TTC549 (cell line): Measurements from ENCODE around the gene THBS4.

ENCODE experiments used
- FAIRE-seq: peaks from 2 replicates; lab custom pipeline; 2012; peaks lifted over from hg19 to GRCh38; lab: Jason Lieb, UNC

THBS4 gene

DNA sequence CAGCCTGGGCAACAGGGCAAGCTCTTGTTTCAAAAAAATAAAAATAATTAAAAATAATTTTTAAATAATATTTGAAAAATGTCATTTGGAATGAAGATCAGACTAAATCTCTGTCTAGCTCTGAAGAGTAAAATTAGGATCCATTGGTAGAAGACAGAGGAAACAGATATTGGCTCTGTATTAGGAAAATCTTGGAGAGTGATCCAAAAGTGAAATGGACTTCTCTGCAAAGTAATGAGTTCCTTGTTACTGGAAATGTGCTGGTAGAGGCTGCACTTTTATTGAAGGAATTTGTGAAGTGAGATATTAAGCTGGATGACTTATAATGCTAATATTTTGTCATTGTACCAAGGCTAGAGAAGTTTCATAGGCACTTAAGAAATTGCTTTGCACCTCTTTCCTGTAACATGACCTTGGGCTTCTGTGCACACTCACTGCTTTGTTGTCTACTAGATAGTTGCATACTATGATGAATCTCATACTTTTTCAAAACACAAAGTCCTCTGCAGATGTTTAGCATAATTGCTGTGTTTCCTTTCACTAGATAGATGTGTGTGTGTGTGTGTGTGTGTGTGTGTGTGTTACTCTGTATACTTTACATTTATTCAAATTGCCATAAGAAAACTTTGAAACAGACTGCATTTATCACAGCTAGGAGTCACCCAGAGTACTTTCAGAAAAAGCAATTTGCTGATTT lies 13.1 kb downstream of the THBS4 start:
- FAIRE-seq, result no peak

DNA sequence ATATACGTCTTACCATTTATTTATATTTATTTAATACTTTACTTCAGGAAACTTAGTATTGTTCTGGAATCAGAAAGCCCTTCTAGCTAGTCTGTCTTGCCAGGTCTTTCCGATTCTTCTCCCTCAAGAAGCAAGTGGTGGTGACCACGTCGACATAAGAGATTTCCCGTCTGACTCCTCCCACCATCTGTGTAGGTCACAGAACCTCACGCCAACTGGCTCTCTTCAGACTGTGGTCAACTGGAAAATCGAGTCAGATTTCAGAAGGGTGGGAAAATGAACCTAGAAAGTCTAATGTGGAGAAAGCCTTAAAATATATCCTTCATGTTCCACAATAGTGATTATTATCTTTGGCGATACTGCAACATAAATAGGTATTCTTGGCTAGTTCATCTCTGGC lies 17.3 kb downstream of the THBS4 start:
- FAIRE-seq, result no peak

DNA sequence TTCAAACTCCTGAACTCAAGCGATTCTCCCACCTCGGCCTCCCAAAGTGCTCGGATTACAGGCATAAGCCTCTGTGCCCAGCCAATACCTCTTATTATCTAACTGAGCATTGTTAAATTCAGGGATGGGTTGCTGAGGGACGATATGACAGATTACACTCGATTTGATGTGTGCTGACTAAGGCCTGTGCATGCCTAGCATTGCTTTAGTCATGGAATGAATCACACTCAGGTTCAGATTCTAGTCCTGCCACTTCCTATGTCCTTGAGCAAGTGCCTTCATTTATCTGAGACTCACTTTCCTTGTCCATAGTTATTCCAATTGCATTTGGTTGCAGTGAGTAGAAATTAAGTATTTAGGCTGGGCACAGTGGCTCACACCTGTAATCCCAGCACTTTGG lies 19.5 kb downstream of the THBS4 start:
- no peak for FAIRE-seq

DNA sequence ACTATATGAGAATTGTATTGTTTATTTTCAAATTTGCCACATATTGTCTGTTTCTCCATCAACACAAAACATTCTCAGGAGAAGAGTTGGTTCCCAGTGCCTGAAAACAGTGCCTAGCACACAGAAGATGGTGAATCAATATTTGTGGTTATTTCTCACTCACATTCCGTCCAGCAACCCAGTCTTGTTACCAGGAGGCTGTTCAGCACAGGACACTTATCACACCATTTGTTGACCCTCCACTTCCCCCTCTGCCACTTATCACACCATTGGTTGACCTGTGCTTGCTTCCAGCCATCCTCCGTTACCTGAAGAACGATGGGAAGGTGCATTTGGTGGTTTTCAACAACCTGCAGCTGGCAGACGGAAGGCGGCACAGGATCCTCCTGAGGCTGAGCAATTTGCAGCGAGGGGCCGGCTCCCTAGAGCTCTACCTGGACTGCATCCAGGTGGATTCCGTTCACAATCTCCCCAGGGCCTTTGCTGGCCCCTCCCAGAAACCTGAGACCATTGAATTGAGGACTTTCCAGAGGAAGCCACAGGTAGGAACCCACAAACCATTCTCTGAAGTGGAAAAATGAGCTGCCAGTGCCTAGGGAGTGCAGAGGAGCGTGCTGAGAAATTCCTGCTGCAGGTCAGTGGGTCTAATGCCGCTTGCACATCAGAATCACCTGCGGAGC lies 20.5 kb downstream of the THBS4 start:
- FAIRE-seq, result no peak

DNA sequence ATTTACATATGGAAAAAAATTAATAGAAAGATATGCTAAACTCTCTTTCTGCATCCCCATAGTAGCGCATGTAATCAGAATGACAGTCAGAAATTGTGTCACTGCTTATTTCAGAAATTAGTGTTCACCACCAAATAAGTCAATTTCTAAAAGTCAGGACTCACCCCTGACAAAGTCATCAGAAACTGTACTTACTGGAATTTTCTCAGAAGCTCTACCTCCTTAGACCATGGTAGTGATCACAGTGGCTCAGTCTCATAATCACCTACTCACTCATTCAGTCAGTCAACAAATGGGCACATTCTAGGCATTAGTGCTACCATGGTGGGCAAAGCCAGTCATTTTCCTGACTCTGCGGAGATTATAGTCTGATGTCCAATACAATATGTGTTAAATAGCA lies 22.0 kb downstream of the THBS4 start:
- no peak for FAIRE-seq

DNA sequence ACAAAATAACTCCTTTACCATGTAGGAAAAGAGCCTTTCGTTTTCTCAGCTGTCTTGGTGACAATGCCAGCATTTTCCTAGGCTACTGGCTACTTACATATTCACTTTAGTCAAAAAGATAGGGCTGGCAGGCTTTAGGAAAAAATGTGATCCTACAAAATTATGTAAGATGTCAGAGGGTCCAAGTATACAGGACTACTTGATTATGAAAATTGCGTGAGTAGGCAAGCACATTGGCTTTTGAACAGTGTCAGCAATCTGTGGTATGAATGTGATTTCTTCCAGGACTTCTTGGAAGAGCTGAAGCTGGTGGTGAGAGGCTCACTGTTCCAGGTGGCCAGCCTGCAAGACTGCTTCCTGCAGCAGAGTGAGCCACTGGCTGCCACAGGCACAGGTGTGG lies 22.8 kb downstream of the THBS4 start:
- no peak for FAIRE-seq

DNA sequence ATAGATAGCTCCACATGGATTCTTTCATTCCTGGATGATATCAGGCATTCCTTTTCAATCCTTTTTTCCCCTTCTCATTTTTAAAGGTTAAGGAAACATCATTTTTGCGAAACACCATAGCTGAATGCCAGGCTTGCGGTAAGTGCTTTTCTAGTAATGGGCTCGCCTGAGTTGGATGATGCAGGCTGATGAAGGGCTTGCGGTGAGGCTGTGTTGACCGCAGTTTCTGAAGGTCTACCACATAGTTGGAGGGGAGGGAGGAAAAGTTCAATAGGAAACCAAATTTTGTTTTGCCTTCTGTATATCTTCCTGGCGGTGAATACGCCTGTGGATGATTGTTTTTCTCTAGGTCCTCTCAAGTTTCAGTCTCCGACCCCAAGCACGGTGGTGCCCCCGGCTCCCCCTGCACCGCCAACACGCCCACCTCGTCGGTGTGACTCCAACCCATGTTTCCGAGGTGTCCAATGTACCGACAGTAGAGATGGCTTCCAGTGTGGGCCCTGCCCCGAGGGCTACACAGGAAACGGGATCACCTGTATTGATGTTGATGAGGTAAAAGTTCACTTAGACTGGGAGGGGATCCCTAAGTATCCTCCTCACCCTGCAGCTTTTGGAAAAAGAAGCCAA lies 24.3 kb downstream of the THBS4 start:
- no peak for FAIRE-seq

DNA sequence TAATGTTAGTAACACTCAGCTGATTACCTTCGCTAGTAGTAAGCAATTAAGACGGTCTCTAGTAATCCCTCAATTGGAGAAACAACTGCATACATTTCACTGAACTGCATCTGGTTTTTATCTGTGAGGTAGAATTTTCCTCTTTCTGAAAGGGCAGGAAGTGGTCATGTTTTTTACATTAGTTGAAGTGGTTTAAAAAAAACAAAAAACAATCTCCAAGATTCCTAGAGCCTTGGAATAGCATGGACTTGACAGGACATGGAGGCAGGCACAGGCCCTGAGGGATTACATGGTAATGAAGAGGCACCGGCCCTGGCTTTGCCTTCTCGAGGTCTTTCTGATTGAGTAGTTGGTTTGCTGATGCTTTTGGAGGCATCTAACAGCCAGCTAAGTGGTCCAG lies 25.8 kb downstream of the THBS4 start:
- no peak for FAIRE-seq

DNA sequence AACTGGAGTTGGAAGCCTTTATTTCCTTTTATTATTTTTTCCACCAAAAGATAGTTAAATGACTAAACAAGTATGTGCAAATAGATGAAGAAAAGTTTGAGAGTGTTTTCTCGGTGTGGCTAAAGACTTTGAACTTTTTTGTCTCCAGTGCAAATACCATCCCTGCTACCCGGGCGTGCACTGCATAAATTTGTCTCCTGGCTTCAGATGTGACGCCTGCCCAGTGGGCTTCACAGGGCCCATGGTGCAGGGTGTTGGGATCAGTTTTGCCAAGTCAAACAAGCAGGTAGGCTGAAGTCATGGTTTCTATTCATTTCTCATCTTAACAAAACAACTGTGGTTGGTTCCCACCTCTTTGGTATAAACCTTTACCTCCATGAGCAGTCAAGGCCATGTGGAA lies 26.4 kb downstream of the THBS4 start:
- FAIRE-seq, result no peak

DNA sequence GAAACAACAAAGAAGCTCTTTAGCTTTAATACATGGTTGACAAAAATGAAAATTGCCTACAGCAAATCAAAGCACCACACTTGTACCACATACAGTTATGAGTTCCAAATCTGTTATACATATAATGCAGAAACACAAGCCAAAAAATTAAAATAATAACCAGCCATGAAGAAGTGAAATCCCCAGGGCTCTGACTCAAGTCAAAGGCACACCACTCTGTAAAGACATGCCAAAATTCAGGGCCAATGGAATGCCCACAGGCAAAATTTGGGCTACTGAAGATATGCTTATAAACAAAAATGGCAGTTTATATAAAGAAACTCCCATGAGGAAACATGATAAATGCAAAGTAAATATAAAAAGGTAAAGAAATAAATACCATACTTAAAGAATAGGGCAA lies 29.0 kb downstream of the THBS4 start:
- FAIRE-seq, result no peak

DNA sequence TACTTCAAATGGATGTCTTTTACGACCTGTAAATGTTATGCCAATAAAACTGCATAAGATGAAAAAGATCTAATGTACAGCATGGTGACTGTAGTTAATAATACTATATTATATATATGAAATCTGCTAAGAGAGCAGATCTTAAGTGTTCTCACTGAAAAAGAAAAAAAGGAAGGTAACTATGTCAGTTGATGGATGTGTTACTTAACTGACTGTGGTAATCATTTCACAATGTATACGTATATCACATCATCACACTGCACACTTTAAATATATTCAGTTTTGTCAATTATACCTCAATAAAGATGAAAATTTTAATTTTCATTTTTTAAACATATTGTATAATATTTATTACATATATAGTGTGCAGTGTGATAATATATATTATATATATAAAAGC lies 31.9 kb downstream of the THBS4 start:
- FAIRE-seq, result no peak

DNA sequence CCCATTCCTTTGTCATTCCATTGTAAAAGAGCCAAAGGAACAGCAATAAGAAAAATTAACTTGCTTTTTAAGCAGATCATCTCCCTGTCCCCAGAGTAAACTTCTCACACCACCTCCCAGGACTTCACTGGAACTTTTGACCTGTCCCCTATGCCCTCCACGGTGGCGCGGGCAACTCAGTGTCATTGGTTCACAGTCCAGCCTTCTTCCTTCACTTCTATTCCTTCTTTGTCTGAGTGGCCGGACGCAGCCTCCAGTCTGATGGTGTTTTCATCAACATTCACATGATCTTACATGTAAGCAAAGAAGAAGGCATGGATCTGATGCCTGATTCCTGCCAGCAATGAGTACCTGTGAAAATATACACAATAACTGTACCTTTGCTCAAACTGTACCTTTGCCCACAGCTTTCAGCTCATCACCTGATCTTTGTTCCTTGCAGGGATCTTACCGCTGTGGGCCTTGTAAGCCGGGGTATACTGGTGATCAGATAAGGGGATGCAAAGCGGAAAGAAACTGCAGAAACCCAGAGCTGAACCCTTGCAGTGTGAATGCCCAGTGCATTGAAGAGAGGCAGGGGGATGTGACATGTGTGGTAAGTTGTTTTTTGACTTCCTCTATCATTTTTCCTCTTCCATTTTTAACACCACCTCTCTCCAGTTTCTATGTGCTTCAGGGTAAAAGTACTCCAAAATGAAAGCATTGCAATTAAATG lies 32.5 kb downstream of the THBS4 start:
- FAIRE-seq, result no peak

DNA sequence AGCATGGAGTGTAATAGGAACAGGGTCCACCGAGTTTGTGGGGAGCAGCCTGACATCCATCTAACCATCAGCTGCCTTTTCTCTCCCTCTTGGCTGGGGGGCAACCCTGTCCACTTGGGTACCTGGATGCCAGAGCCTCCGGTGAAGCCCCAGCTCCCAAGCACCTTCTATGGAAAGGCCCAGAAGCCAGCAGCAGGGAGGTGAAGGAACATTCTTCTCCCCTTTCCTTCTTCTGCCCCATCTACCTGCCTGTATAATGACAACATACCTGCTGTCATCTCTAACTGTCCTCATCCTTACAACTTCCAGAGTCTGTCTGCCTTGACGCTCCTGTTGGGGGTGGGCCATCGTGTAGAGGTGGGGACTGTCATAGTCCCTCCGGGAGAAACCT lies 33.1 kb downstream of the THBS4 start:
- FAIRE-seq, result no peak

DNA sequence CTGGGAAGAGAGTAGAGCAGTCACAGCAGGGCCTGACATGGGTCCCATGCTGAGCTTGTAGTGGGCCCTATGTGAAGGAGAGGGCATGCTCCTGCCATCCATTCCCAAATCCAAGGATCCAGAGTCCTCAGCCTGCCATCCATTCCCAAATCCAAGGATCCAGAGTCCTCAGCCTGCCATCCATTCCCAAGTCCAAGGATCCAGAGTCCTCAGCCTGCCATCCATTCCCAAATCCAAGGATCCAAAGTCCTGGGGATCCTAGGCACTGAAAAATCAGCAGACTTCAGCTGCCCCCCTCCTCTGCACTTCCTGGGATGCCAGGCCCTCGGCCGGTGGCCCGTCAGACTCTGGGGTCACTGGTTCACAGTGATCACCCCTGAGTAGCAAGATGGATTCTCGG lies 33.6 kb downstream of the THBS4 start:
- no peak for FAIRE-seq

DNA sequence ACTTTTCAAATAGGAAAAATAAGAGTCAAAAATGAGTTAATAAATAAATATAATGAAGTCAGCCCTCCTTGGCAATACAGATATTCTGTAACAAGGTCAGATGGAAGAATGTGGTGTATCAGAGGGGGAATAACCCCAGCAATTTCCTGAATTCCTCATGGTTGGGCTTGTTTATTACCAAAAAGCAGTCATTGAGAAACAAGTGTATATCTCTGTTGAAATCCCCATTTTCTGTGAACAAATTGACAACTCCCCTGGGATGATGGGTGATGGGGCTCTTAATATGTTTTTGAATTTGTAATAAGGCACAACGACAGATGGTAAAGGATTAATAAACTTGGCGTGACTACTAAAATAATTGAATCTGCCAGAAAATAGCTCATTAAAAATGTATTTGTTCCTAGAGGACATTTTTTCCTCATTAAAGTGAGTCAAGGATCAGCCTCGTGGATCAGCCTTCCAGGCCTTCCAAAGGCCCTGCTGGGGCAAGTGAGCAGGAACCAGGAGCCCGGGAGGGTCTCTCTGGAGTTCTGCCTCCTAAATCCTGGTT lies 34.2 kb downstream of the THBS4 start:
- no peak for FAIRE-seq

DNA sequence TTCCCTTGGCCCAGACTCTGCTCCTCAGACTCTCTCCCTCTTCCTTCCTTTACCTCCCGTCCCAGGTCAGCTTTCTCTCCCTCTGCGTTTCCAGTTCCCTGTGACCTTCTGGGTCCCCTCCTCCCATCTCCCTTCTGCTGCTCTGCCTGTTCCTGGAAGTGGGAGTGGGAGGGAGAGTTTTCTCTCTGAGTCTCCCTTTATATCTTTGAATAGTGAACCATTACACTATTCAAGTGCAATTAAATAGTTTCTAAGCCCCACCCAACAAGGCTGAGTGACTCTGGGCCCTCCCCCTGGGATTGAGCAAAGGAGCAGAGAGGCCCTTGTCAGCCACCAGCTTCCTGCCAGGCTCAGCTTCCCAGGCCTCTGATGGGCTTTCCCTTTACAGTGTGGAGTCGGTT lies 34.8 kb downstream of the THBS4 start:
- FAIRE-seq, result no peak

DNA sequence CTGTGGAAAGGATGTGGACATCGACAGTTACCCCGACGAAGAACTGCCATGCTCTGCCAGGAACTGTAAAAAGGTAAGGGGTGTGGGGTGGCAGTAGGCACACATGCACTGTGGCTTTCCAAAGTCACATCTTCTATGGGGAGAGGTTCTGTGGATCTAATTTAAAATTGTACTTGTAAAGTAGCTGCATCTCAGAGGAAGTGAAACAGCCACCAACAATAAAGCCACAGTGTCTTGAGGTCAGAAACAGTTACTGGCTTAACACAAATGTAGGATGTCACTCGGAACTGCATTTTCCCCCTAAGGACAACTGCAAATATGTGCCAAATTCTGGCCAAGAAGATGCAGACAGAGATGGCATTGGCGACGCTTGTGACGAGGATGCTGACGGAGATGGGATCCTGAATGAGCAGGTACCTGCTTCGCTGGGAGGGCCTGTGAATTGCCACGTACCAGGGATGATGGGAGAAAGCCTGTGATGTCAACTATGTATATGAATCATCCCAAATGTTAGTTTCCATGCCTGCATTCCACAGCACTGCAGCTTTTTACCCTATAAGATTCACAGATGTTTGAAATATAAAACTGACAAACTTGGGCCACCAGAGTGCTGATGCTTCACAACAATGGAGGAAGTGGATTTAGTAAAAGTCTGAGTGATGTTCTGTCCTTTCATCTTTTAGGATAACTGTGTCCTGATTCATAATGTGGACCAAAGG lies 35.3 kb downstream of the THBS4 start:
- no peak for FAIRE-seq

DNA sequence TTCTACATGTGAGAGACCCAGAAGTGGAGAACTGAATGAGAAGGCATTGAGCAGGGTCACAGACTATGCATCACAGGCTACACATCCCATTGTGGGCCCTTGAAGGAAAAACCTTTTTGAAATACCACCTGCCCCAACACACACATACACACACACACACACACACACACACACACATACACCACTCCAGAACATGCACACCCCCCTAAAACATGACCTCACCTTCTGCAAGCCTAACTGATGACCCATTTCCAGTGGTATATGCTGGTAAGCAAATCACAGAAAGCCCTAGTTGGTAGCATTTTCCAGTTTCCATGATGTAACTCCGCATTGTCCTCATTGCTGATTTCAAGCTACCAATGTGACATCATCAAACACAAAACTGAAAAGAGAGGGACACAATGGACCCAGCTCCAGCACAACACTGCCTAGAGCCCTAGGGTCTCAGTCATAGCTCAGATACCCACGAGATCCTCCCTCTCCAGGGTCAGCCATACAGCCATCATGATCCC lies 36.4 kb downstream of the THBS4 start:
- FAIRE-seq, result no peak

DNA sequence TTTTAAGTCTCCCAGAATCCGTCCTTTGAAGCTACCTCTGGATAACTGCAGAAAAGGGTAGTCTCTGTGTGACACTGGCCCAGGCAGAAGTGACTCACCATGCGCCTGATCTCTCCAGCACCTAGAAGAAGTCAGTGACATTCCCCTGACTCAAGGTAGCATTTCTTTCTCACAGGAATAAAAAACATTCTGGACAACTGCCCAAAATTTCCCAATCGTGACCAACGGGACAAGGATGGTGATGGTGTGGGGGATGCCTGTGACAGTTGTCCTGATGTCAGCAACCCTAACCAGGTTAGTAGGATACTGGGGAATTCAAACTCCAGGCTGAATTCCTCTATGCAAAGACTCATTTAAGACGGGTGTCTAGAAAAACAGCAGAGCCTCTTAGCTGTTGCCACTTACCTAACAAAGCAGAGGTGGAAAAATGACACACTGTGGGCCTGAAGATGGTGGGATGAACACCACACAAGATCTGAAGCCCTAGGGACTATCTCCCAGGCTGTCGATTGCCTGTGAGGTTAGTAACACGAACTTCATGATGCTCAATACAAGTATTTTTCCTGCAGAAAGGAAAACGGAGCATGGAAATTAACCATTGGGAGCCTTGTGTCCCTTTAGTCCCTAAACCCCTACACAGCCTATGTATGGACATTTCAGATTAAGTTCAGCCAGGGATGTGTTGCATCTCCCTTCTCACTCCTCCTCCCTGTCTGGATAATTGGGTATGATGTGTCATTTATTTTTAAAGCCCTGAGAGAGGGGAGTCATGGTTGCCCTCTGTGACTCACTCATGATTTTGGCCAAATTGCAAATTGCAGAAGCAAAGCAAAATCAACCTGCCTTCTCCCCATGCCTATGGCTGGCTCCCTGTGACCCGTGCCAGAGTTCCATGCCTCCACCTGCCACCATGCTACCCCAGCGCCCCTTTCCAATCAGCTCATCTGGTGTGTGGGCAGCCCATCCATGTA lies 37.2 kb downstream of the THBS4 start:
- no peak for FAIRE-seq

DNA sequence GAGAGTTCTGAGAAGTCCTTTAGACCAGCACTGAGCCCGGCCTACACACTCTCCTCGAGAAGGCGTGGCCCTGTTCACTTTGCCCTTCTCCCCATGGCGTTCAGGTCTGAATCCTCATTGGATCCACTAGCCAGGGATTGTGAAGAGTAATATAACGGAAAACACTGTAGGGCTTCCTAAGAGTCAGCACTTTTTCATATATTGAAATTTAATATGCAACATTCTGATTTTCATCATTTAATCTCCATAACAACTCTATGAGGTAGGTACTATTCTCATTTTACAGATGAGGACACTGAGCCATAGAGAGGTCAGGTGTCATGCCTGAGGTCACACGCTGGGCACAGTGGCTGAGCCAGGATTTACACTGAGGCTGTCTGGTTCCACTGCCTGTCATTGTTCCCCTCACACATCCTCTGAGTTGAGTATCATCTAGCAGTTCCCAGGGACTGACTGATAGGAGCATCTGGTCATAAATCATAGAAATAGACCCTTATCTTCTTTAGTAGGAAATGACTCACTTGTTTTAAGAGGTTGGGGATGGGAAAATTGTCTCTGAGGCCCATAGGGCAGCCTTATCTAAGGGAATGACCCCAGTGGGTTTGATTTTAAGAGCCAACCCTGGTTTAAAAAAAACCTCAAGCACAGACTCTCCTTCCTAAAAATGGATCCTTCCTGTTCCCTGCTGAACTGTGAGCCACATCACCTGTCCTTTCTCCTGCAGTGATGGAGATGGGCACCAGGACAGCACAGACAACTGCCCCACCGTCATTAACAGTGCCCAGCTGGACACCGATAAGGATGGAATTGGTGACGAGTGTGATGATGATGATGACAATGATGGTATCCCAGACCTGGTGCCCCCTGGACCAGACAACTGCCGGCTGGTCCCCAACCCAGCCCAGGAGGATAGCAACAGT lies 41.2 kb downstream of the THBS4 start:
- FAIRE-seq, result no peak
